ENCODE measurements around the gene OTP. TPM values are rescaled to one million over a fixed set of nuclear protein-coding genes. Genes with fewer than 3 reads are reported as not detected.
"Not testable (repeated sequence)": the region's sequence is repeated elsewhere in the genome, so short reads cannot be mapped to it uniquely, and the experiment has no call there.

OTP gene
- total and polyA plus RNA-seq, 10 of the 15 experiments (the other 5 are each of a cell fraction or from before 2014, with no cell fraction given), result 0.31 to 8.8 (median 2.4) TPM

DNA sequence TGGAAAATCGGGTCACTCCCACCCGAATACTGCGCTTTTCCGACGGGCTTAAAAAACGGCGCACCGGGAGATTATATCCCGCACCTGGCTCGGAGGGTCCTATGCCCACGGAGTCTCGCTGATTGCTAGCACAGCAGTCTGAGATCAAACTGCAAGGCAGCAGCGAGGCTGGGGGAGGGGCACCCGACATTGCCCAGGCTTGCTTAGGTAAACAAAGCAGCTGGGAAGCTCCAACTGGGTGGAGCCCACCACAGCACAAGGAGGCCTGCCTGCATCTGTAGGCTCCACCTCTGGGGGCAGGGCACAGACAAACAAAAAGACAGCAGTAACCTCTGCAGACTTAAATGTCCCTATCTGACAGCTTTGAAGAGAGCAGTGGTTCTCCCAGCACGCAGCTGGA is 29.6 kb downstream of the OTP start:
- FAIRE-seq; CTCF ChIA-PET; DNase-seq (ENCODE audit: low read depth, low spot score); ATAC-seq; H3K36me3 ChIP-seq (ENCODE audit: control insufficient read depth in 2 of 2, insufficient read depth in 2 of 2, low read length in 1 of 2); H3K4me1 ChIP-seq (ENCODE audit: control insufficient read depth, insufficient read depth, low read length); POLR2A ChIA-PET; H3K9ac ChIP-seq (ENCODE audit: control insufficient read depth, insufficient read depth, low read length); BruUV-seq (replicated peaks); H3K79me2 ChIP-seq (ENCODE audit: control insufficient read depth, insufficient read depth, low read length); RAD21 ChIA-PET (ENCODE audit: unreplicated experiment); H3K4me3 ChIP-seq; in situ Hi-C loops (cut with MboI); H3K27me3 ChIP-seq (replicated peaks in 1 of 2; ENCODE audit: control insufficient read depth in 2 of 2, insufficient read depth in 2 of 2, low read length in 1 of 2); H3K9me3 ChIP-seq (replicated peaks; ENCODE audit: control insufficient read depth, insufficient read depth, low read length); H2AFZ ChIP-seq (ENCODE audit: control insufficient read depth, low read depth, low read length); H3K4me2 ChIP-seq (ENCODE audit: control insufficient read depth, insufficient read depth); H3K27ac ChIP-seq (ENCODE audit: control insufficient read depth, insufficient read depth); H4K20me1 ChIP-seq (ENCODE audit: control insufficient read depth, insufficient read depth); intact Hi-C loops (cut with micrococcal nuclease; ENCODE audit: unreplicated experiment); SMC1A ChIA-PET (ENCODE audit: uncharacterized antibody, unreplicated experiment): not testable (repeated sequence)
- whole genome bisulfite sequencing (ENCODE audit: insufficient coverage, insufficient replicate concordance, low lambda C conversion rate, missing lambda C conversion rate), result 70% methylated on average over 14 of the region's 15 CpGs

- Histone ChIP-seq H3K4me3 (no peak overlapping the region), H3K36me3 (ENCODE audit: control insufficient read depth in 2 of 2, insufficient read depth in 2 of 2, low read length in 1 of 2) (no peaks in the 10 kb centered on the region), H3K79me2 (ENCODE audit: control insufficient read depth, insufficient read depth, low read length) (no peaks in the 10 kb centered on the region), H4K20me1 (ENCODE audit: control insufficient read depth, insufficient read depth) (no peaks in the 10 kb centered on the region), H3K27me3 (replicated peaks in 1 of 2; ENCODE audit: control insufficient read depth in 2 of 2, insufficient read depth in 2 of 2, low read length in 1 of 2) (no peaks in the 10 kb centered on the region), H3K9ac (ENCODE audit: control insufficient read depth, insufficient read depth, low read length) (no peak overlapping the region), H3K4me2 (ENCODE audit: control insufficient read depth, insufficient read depth) (no peak overlapping the region), H2AFZ (ENCODE audit: control insufficient read depth, low read depth, low read length) (no peak overlapping the region), H3K9me3 (replicated peaks; ENCODE audit: control insufficient read depth, insufficient read depth, low read length) (no peaks in the 10 kb centered on the region; the same call in 2 of the 3 replicates), H3K27ac (ENCODE audit: control insufficient read depth, insufficient read depth) (no peak overlapping the region), H3K4me1 (ENCODE audit: control insufficient read depth, insufficient read depth, low read length) (no peaks in the 10 kb centered on the region)
- ATAC-seq, result no peak
- no peak for TF ChIP-seq SIN3A (IDR thresholded peaks at IDR 0.05; ENCODE audit: low read depth, low read length)
- ChIA-PET CTCF (no interaction called here), SMC1A (ENCODE audit: uncharacterized antibody, unreplicated experiment) (no interaction called here), RAD21 (ENCODE audit: unreplicated experiment) (interaction anchor here (1.5 kb wide), 1 partner anchor 21 kb away, joined by 3 read pairs; no protein-coding TSS in a partner anchor), POLR2A (interaction anchor here (0.7 kb wide), 1 partner anchor 313 kb away, joined by 3 read pairs; no protein-coding TSS in a partner anchor)
- intact Hi-C loops (cut with micrococcal nuclease; ENCODE audit: unreplicated experiment), result no loop called here
- BruUV-seq (replicated peaks), result no TSS peak
- FAIRE-seq, result no peak
- DNase-seq (ENCODE audit: low read depth, low spot score), result no peak
- in situ Hi-C loops (cut with MboI), result no loop called here
- 0% methylated on average over 1 of the region's 1 CpG for WGBS (ENCODE audit: insufficient coverage, insufficient replicate concordance, low lambda C conversion rate, missing lambda C conversion rate)
Measured at GRCh38 chr5:77607324-77607723, 31.2 kb downstream of the OTP start.
